ENCODE results near the gene FBXL2.
A peak's percentile ranks its signal among the peaks of the same experiment; 100 is the strongest.
"Not testable (repeated sequence)": the region's sequence is repeated elsewhere in the genome, so short reads cannot be mapped to it uniquely, and the experiment has no call there.

FBXL2 gene

DNA sequence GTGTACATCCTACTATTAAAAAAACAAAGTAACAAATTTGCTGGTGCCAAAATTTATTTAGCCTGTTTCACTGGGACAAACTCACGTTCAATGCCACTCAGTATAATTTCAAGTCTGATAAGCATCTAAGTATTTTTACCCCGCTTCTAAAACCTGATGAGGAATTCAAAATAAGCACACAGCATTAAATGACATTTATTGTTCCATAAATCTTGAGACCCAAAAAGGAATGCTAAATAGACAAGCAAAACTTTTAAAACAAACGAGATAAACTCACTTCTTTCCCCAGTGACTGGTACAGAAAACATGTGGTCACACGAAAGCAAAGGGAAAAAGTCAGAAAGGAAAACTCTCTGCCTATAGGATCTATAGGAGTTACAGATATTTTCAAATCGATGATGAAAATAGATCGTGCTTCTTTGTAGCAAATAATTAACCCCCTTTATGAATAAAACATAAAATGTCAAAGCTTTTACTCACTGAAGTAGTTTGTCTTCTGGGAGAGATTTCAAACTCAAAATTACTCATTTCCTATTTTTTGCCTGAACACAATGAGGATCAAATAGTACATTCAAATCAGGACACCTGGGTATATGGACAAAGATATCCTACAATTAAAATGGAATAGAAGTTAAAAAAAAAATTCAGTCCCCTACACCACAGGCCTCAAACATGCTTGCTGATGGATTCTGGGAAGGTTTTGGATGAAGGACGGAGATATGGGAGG lies 111.3 kb downstream of the FBXL2 start:
- DNase-seq: no peak

DNA sequence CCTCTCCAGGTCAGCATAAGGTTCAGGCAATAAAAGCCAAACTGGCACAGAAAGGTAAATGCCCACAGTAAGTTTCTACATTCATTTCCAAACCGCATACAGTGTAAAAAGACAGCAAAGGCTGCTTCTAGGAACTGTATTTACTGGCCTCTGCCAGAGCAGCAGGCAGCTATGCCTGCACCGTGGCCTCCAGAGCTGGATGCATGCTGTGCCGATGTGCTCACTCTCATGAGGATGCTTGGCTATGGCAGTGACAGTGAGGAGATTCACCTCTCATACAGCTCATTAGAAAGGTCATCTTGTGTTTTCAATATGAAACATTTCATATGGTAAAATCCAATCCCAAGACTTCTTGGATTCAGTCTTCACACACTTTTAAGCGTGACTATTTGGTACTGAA lies 112.7 kb downstream of the FBXL2 start:
- no peak for DNase-seq

DNA sequence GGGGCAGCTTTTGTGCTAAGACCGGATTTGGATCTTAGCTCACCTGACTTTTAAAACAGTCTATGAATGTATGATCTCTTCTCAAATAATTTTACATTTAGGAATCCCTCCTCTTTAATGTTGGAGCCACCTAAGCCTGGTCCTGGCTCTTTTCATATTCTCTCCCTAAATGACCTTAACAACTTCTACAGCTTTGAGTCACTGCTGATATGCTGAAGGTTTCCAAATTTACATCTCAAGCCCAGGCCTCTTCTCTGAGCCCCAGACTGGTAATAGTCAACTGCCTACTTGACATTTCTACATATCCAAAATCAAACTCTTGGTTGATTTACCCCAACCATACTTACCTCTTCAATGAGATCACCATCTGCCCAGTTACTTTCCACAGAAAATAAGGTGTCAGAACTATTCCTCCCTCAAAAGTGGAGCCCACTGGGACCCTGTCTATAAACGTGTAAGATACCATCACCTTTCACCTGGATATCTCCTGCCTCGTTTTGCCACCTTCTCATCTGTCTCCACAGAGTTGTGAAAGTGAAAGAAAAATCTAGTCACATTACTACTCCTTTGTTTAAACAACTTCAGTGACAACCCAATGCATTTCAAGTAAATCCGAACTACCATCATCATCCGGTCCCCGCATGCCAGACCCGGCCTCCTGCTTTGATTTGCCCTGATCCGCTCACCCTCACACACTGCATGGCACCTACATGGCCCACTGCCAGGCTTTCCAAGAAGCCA lies 114.2 kb downstream of the FBXL2 start:
- DNase-seq: no peak

DNA sequence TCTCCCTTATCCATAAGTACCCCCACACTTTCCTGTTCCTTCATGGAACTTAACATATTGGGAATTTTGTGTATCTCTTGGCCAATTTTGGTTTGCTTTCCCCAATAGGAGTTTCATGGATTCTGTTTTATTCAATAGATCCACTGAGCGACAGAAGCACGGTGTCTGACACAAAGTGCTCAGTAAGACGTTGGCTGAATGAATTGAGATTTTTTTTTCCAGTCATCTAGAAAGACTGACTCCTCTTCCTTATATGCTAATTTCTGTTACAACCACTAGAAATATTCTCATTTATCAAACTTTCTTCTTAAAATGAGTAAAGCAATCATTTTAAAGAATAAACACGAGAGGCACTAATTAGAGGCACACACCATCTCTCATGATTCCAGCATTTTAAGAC lies 114.9 kb downstream of the FBXL2 start:
- DNase-seq: no peak

DNA sequence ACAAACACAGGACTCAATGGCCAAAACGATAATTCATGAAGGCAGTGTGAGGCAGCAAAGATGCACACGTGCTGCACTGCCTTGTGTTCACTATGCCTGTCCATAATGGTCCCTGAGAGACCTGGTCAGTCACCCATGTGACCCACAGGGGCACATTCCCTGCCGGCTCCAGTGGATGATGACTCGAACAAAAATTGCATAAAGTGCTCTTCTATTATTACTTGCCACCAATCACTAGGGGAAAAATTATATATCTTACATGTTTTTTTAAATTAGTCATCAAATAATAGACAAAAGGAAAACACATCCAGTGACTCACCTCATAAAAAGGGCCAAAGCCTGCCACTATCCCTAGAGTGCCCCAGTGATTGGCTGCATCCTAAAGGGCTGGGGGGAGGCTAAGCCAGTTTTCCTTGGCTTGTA lies 115.5 kb downstream of the FBXL2 start:
- DNase-seq: no peak

DNA sequence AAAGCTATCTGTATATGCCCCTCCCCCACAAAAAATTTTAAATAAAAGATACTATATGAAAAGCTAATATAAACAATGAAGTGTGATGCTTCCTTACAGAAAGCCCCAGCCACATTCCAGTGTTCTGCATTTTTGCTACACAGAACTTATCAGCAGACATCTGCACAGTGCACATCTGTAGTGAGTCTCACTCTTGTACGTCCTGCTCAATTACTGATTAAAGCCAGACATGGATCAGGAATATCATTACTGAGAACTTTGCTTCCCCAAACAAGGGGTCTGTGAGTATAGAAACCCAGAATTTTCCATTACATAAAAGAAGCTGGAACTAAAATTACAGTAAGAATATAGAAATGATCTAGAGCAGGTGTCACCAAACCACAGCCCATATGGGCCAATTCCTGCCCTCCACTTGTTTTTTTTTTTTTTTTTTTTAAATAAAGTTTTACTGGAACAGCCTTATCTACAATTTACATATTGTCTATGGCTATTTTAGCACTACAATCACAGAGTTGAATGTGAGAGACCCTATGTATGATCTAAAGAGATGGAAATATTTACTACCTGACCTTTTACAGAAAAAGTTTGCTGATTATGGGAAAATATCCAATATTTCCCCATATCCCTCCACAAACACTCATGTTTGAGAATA lies 117.3 kb downstream of the FBXL2 start:
- peak; percentile 43 for DNase-seq

DNA sequence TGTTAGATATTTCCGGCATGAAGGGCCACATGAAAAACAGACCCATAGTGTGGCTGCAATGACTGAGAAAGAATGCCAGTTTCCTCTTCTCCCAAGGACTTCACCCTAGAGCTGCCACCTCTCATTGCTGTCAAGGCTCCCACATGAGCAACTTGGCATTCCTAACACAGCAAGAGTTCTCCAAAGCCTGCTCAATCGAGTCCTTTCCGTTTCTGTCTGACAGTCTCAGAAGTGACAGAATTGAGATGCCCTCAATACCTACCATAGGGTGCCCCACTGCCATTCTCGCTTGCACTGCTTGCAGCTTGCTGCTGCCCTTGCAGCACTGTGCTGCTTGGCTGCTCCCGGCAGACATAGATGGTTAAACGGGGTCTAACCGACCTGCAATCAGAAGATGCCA lies 118.7 kb downstream of the FBXL2 start:
- DNase-seq: peak; percentile 86

DNA sequence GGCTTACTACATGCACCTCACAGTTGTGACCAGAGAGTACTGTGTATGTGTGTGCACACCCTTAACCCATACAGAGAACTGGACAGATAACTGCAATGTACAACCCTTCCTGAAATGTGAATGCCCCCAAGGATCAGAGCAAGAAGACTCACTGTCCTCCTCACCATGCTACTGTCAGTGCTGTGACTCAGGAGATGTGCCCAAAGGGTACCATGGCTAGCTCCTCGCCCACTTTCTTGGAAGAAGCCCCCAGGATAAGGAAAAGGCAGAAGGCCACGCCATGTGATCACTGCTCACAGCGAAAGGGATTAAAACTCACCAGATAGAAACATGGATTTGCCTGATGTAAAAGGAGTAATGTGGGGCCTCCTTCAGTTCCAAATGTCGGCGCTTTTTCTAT lies 121.2 kb downstream of the FBXL2 start:
- DNase-seq: no peak

DNA sequence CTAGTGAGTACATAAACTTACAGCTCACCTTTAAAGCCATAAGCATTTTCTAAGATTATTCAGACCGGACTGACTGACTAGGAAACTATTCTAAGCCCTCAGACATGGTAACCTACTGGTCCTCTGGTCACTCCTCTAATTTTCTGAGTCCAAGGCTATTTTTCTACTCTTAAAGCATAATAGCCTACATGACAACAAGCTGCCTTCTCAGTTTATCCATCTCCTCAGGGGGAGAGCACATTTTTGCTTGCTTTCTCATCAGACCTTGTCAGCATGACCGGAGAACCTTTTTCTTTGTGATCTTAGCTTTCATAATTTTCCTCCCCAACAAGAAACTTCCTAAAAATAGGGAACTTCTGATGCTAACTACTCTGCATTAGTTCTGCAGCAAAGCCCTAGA lies 124.5 kb downstream of the FBXL2 start:
- no peak for DNase-seq

DNA sequence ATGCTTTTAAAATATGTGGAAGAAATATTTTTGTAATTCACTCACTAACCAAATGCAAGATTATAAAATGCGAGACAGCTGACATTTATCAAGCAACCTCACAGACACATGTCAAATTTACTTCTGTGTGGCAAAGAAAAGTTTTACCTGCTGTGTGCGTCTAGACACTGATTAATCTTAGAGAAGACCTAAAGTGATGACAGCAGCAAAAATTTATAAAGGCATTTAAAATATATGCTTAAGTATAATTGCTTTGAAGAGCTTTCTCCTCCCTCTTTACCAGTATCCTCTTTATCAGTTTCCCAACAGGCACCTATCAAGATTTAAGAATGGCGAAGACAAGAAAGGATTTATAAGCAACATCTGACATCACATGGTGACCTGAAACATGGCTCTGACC lies 125.7 kb downstream of the FBXL2 start:
- no peak for DNase-seq

DNA sequence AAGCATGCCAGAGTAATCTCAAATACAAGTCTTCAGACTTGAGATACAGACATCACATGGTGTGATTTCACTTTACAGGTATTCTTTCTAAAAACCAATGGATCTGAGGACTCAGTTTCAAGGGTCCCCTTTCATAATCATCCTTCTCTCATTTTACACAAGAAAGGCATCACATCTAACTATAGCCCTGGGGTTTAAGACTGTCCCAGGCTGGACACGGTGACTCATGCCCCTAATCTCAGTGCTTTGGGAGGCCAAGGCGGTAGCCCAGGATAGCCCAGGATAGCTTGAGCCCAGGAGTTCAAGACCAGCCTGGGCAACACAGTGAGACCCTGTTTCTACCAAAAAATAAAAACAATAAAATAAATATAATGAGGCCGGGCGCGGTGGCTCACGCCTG lies 126.5 kb downstream of the FBXL2 start:
- DNase-seq: no peak

DNA sequence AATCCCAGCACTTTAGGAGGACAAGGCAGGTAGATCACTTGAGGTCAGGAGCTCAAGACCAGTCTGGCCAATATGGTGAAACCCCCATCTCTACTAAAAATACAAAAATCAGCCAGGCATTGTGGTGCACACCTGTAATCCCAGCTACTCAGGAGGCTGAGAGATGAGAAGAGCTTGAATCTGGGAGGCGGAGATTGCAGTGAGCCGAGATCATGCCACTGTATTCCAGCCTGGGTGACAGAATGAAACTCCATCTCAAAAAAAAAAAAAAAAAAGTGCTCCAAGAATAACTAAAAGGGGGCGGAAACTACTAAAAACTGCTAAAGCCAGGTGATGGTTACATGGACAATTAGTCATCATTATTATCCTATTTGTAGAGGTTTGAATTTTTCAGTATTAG lies 133.6 kb downstream of the FBXL2 start:
- DNase-seq: not testable (repeated sequence)

DNA sequence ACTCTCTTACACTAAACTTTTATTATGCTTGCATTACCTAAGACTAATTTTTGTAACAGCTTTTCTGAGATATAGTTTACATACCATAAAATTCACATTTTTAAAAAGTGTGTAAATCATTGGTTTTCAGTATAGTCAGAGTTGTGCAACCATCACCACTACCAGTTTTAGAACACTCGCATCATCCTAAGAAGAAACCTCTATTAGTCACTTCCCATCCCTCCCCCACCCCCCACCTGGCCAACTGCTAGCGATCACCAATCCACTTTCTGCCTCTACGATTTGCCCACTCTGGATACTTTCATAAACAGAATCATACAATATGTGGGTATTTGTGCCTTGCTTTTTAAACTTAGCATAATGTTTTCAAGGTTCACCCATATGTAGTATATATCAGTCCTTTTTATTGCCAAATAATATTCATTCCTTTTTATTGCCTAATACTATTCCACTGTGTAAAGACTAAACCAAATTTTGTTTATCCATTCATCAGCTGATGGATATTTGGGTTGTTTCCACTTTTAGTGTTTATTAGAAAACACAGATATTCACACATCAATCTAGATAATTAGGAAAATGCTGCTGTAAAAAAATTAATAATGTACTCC lies 139.9 kb downstream of the FBXL2 start:
- no peak for DNase-seq

DNA sequence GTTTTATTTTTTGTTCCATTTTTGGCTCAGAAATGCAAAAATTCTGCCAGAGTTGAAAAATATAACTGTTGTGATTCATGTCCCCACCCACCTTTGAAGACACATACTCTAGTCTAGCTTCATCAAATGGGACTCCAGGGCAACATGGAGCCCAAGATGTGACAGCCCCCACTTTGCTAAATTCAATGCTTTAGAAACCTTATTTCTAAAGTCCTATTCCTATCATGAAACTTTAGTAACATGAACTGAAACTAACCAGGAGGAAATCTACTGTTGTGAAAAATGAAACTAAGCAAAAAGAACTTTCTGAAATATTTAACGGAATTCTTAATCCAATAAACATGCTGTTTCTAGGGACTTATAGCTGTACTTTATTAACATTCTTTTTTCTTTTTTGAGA lies 142.7 kb downstream of the FBXL2 start:
- DNase-seq: no peak

DNA sequence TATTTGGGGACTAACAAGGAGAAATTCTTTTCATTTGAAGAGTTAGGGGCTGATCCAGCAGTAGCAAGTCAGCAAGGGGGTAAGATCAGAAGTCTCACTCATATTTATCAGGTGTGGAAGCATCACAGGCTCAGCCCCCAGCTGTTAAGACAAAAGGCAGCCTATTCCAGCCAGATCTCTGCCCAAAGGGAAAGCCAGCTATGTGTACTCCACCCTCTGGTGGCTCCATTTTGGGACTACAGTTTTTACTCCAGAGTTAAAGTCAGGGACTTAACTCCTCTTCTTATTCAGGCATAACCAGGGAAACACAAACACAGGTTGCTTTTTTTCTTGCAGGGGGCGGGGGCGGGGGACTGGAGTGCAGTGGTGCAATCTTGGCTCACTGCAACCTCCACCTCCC lies 143.7 kb downstream of the FBXL2 start:
- no peak for DNase-seq

DNA sequence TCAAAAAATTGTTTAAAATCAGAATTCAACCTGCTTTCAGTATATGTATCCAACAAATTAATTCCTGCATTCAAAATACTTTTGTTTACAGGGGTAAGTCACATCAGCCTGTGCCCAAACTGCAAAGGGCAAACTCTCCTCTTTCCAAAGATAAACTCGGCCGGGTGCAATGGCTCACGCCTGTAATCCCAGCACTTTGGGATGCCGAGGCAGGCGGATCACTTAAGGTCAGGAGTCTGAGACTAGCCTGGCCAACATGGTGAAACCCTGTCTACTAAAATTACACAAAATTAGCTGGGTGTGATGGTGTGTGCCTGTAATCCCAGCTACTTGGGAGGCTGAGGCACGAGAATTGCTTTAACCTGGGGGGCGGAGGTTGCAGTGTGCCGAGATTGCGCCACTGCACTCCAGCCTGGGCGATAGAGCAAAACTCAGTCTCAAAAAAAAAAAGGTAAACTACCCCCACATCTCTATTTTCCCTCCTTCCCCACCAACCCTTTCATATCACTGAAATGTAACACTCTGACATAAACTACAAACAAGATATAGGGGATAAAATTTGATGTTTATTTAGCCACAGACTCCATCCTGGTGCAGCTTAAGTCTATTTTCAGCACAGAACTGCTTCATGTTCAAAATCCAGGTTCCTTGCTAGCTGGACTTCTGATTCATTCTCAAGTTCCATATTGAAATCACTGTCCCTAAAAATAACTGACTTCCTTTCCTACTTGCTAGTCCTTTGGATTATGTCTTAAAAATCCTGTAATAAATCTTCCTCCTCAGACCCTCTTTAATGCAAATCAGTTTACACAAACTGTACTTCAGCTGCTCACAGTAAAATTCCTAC lies 147.6 kb downstream of the FBXL2 start:
- no peak for DNase-seq

DNA sequence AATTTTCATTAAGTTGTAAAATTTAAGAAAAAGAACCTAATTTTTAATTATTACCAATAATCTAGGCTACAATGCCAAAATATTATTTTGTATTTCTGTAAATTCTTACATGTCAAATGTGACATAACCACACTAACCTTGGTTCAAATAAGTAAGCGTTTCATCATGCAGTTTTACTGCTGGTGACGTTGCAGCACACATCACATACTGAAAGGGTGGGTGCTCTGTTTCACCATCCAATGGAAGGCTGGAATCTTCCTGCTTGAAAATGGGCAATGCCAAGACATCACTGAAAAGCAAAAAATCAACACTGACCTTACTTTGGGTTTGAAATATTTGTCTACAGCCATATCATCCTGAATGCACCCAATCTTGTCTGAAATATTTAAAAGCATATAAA lies 148.2 kb downstream of the FBXL2 start:
- DNase-seq: no peak

DNA sequence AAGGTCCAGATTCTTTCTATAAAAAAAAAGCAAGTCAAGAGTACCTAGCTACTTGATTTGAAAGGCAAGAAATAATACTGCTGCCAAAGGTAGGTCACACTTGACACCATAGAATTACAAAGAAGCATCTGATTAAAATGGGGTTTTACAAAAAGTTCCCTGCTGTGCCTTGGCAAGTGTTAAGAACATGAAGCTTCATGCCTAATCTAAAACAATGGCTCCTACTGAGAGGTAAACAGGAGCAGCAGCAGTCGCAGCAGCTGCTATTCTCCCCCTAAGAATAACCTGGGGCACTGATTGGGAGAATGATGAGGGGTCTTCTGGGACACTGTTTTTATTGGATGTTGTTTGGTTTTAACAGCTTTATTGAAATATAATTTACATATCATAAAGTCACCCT lies 148.8 kb downstream of the FBXL2 start:
- DNase-seq: peak; percentile 32

DNA sequence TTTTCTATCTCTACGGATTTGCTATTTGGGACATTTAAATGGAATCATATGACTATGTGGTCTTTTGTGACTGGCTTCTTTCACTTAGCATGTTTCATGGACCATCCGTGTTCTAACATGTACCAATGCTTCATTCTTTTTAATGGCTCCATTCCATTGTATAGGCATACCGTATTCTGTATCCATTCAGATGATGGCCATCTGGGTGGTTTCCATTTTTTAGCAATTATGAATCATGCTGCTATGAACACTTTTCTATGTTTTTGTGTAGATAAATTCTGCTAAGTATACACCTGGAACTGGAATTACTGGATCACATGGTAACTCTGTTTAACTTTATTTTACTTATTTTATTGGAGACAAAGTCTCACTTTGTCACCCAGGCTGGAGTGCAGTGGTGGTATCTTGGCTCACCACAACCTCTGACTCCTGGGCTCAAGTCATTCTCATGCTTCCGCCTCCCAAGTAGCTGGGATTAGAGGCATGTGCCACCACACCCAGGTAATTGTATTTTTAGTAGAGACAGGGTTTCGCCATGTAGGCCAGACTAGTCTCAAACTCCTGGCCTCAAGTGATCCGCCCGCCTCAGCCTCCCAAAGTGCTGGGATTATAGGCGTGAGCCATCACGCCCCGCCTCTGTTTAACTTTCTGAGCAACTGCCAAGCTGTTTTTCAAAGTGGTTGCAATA lies 149.5 kb downstream of the FBXL2 start:
- no peak for DNase-seq

DNA sequence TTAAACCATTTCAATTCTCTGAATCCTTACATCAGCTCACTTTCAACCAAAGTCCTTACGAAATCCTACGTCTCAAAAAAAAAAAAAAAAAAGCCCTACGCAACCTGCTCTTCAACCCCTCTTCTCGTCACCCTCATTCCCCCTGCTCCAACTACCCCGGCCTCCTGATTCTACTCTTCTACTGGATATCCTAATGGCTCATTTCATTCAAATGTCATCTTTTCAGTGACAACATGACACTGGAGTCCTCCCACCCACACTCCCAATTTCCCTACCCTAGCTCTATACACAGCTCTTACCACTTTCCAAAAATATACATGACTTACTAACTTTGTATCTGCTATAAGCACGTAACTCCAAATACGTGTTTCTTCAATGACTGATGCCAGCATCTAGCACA lies 151.5 kb downstream of the FBXL2 start:
- no peak for DNase-seq

DNA sequence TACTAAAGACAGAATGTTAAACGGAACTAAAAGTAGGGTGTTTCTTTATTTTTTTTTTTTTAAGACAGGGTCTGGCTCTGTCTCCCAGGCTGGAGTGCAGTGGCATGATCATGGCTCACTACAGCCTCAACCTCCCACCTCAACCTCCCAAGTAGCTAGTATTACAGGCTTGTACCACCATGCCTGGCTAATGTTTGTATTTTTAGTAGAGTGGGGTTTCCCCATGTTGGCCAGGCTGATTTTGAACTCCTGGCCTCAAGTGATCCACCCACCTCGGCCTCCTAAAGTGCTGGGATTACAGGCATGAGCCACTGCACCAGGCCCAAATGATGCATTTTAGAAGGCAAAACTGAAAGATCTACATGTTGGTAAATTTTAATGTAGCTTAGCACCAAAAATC lies 152.1 kb downstream of the FBXL2 start:
- DNase-seq: not testable (repeated sequence)

DNA sequence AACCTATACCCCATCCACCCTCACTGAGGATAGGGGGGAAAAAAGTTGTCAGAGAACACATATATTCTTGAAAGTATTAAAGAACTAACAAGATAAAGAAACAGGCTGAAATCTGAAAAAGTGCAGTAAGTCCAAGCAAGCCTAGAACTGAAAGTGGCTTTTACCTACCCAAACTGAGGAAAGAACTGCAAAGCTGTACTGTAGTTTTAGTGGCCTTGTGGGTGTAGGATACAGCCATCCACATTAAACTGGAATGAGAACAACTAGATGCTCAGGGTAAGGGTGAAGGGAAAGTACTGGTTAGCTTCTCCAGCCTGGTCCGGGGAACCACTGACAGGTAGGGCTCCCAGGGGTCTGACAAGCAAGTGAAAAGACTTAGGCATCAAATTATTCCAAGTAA lies 152.8 kb downstream of the FBXL2 start:
- DNase-seq: no peak
